Calu3 (cell line): ENCODE measurements around the gene SUFU. TPM values are rescaled to one million over a fixed set of nuclear protein-coding genes. Genes with fewer than 3 reads are reported as not detected.

Experiments
- BruUV-seq: library from RNA; stranded (reverse); fragments of 400-500 nt; replicated peaks from 2 replicates; lab custom pipeline; 2021; lab: Mats Ljungman, UMichigan
- CTCF ChIA-PET: fragments of 300-600 bp; sonication (Branson Sonifier 250); formaldehyde crosslinking; loops from one replicate; lab custom pipeline; 2022; ENCODE audit warnings: antibody characterized with exemption; lab: Charles Lee
- DNase-seq: peaks from one replicate; pipeline ENCODE4 v3.0.0; 2022
- H3K27ac Mint-ChIP-seq: one replicate; pipeline ENCODE4 v1.8.0; 2022; ENCODE audit warnings: mixed read lengths; ENCODE audit not compliant: unreplicated experiment
- H3K27me3 Mint-ChIP-seq: one replicate; pipeline ENCODE4 v1.8.0; 2022; ENCODE audit warnings: mixed read lengths; ENCODE audit not compliant: unreplicated experiment
- H3K36me3 Mint-ChIP-seq: one replicate; pipeline ENCODE4 v1.8.0; 2022; ENCODE audit warnings: mild to moderate bottlenecking, moderate library complexity, mixed read lengths; ENCODE audit not compliant: insufficient read depth, unreplicated experiment
- H3K4me1 Mint-ChIP-seq: one replicate; pipeline ENCODE4 v1.8.0; 2022; ENCODE audit warnings: mild to moderate bottlenecking, low read depth, mixed read lengths; ENCODE audit not compliant: unreplicated experiment
- H3K4me3 Mint-ChIP-seq: one replicate; pipeline ENCODE4 v1.8.0; 2022; ENCODE audit warnings: mild to moderate bottlenecking, low read depth, moderate library complexity, mixed read lengths; ENCODE audit not compliant: unreplicated experiment
- H3K9me3 Mint-ChIP-seq: one replicate; pipeline ENCODE4 v1.8.0; 2022; ENCODE audit warnings: low read depth, mixed read lengths; ENCODE audit not compliant: unreplicated experiment
- intact Hi-C: fragments of 100-400 bp; cut with micrococcal nuclease; formaldehyde crosslinking; loops from one replicate; pipeline ENCODE4 v1.10.0; 2022; ENCODE audit not compliant: unreplicated experiment
- total RNA-seq: library from RNA; stranded (reverse); gene quantifications from 2 replicates; pipeline ENCODE4 v1.2.3, GENCODE V29; 2022
- TF ChIP-seq, protein P1 (sequence below): fragments of 200-600 bp; IDR thresholded peaks from one replicate; pipeline ENCODE4 v1.8.0; 2022; ENCODE audit warnings: antibody characterized with exemption; ENCODE audit not compliant: unreplicated experiment

Gene SUFU
- total RNA-seq, 1 experiment from 2014 or later = 7.0 TPM

DNA sequence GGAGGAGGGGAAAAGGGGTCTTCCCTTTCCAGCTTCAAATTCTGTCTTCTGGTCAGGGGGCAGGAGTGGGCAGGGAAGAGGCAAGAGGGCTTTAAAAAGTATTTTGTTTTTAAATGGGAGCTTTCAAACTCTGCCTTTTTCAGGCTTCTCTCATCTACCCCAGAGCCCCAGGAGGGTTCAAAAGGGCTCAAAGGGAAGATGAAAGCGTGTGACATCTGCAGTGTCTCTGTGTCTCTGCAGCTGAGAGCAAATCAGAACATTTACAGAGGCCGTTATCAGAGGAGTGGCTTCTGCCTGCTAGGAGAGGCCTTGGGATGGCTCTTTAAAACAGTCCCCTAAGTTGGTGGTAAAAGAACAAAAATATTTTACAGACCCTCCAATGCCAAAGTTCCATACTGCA is 170.8 kb downstream of the SUFU start:
- H3K36me3 Mint-ChIP-seq = no peaks in the 10 kb centered on the region
- H3K4me3 Mint-ChIP-seq = no peak overlapping the region
- H3K27me3 Mint-ChIP-seq = peaks cover 12% of the 10 kb centered on the region
- H3K9me3 Mint-ChIP-seq = no peaks in the 10 kb centered on the region
- no peak for DNase-seq
- no TSS peak for BruUV-seq
- peaks cover 10% of the 10 kb centered on the region for H3K4me1 Mint-ChIP-seq
- CTCF ChIA-PET = no interaction called here
- intact Hi-C loops = no loop called here
- H3K27ac Mint-ChIP-seq = no peak overlapping the region
- TF ChIP-seq, protein P1, sequence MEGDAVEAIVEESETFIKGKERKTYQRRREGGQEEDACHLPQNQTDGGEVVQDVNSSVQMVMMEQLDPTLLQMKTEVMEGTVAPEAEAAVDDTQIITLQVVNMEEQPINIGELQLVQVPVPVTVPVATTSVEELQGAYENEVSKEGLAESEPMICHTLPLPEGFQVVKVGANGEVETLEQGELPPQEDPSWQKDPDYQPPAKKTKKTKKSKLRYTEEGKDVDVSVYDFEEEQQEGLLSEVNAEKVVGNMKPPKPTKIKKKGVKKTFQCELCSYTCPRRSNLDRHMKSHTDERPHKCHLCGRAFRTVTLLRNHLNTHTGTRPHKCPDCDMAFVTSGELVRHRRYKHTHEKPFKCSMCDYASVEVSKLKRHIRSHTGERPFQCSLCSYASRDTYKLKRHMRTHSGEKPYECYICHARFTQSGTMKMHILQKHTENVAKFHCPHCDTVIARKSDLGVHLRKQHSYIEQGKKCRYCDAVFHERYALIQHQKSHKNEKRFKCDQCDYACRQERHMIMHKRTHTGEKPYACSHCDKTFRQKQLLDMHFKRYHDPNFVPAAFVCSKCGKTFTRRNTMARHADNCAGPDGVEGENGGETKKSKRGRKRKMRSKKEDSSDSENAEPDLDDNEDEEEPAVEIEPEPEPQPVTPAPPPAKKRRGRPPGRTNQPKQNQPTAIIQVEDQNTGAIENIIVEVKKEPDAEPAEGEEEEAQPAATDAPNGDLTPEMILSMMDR = no peak

DNA sequence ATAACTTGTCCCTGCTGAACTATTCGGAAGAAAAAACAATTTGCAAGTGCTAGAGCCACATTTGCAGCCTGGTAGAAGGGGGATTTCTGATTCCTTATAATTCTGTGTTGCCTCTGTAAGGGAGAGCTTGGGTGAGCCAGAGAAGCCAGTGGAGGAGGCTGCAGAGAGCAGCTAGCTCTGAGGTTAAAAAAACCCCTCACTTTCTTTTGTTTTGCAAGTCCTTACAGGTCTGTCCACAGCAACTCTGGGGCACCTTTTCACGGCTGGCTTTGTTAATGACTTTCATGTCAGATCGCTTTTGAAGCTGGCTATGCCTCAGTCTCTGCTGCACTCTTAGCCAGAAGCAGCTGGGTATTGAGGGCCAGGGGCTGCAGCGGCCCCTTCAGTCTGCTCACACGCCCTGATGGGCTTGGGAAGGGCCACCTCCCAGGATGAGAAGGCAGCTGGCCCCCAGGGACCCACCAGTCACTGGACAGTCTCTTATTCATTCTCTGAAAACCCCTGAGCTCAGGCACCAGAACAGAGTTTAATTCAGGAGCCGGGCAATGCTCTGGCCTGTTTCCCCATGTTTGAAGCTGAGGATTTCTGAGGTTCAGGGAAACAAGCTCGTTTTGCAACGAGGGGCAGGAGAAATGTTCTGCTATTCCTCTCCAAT is 171.4 kb downstream of the SUFU start:
- H3K27ac Mint-ChIP-seq = no peak overlapping the region
- peaks cover 10% of the 10 kb centered on the region for H3K4me1 Mint-ChIP-seq
- intact Hi-C loops = no loop called here
- DNase-seq = no peak
- no TSS peak for BruUV-seq
- H3K36me3 Mint-ChIP-seq = no peaks in the 10 kb centered on the region
- TF ChIP-seq, protein P1 = no peak
- H3K9me3 Mint-ChIP-seq = no peaks in the 10 kb centered on the region
- peaks cover 12% of the 10 kb centered on the region for H3K27me3 Mint-ChIP-seq
- CTCF ChIA-PET = interaction anchor here (0.6 kb wide), 1 partner anchor 848 kb away, joined by 3 read pairs; no protein-coding TSS in a partner anchor
- no peak overlapping the region for H3K4me3 Mint-ChIP-seq

DNA sequence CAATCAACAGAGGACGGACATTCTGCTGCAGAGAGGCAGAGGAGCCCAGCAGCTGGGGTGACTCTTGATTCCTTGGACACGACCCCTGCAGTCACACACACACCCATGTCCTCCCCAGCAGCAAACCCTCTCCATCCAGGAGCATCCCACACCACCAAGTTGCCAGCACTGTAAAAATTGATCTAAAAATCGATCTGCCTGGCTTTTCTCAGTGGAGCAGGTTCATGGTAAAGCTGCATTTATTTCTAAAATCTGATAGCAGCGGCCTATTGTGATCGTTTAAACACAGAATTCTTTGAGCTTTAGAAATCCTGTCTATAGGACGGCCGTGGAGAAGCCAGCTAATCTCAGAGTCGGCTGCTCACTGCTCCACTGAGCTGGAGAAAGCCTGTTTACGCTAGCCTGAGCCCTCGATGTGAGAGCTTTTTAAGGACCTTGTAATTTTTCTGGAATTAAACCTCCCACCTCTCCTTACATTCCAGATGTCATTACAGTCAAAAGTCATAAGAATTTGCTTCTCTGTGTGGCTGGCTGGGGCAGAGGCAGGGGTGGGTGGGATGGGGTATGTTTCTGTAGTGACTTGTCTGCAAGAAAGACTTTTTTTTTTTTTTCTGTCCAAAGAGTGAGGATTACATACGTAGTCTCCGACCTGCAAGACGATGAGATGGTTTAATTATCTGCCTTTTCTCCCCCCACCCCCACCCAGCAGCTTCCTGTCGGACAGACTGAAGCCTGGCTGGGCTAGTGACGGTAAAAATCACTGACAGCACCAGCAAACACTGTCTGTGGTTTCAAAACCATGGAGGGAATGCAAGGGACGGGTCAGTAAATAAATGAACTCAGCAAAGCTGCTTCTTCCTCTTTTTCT is 172.1 kb downstream of the SUFU start:
- intact Hi-C loops = no loop called here
- Mint-ChIP-seq H3K27me3 (peaks cover 12% of the 10 kb centered on the region), H3K9me3 (no peaks in the 10 kb centered on the region), H3K27ac (no peak overlapping the region), H3K36me3 (no peaks in the 10 kb centered on the region), H3K4me1 (peaks cover 10% of the 10 kb centered on the region), H3K4me3 (no peak overlapping the region)
- TF ChIP-seq, protein P1 = no peak
- DNase-seq = no peak
- CTCF ChIA-PET = interaction anchor here (0.6 kb wide), 1 partner anchor 848 kb away, joined by 3 read pairs; no protein-coding TSS in a partner anchor
- no TSS peak for BruUV-seq

DNA sequence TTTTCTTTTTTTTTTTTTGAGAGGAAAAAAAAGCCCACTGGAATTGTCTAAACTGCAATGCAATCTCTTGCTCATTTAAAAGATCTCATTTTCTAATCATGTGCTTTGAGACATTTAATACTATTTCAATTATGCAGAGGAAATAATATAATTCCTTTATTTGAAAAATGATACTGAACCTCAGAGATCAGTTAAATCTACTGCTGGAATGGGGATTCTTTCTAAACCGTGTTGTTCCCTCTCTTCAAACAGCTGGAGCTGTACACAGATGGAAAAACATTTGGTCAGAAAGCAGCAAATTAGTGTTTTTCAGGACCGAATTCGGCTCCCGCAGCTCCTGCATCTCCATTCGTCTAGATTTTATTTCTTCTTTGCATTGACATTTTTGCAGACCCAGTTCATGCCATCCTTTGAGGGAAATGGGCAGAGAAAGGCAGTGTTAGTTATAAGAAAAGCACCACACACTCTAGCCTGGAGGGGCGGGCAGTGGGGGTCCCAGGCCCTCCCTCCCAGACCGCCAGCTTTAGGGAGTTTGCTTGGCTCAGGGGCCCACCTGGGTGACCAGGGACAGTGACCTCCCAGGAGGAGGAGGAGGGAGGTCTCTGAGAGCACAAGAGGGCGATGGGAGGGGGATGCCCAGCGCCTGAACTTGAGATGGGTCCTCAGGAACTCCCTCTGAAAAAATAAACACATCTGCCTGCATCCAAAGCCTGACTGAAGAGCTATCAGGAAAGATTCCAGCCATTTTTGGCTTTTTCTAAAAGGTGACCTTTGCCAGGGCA is 173.0 kb downstream of the SUFU start:
- CTCF ChIA-PET = no interaction called here
- intact Hi-C loops = no loop called here
- Mint-ChIP-seq H3K36me3 (no peaks in the 10 kb centered on the region), H3K27me3 (peaks cover 12% of the 10 kb centered on the region), H3K9me3 (no peaks in the 10 kb centered on the region), H3K4me1 (peaks cover 10% of the 10 kb centered on the region), H3K27ac (no peak overlapping the region), H3K4me3 (no peak overlapping the region)
- no peak for DNase-seq
- BruUV-seq = no TSS peak
- TF ChIP-seq, protein P1 = no peak
